Nephron (organoid): ENCODE data around the gene TBCD.
"Not testable (repeated sequence)": the region's sequence is repeated elsewhere in the genome, so short reads cannot be mapped to it uniquely, and the experiment has no call there.

Source experiments
- H3K27ac Mint-ChIP-seq, 3 experiments: 2 replicates each; pipeline ENCODE4 v1.8.0; 2020; ENCODE audit warnings: mixed read lengths in 3 of 3, mild to moderate bottlenecking in 2 of 3, moderate library complexity in 1 of 3
- H3K27me3 Mint-ChIP-seq: 2 replicates; pipeline ENCODE4 v1.8.0; 2021; ENCODE audit warnings: low read depth, mild to moderate bottlenecking, moderate library complexity, mixed read lengths
- H3K36me3 Mint-ChIP-seq: 2 replicates; pipeline ENCODE4 v1.8.0; 2020; ENCODE audit warnings: low read depth, mixed read lengths
- H3K4me1 Mint-ChIP-seq: 2 replicates; pipeline ENCODE4 v1.8.0; 2020; ENCODE audit warnings: mixed read lengths
- H3K4me3 Mint-ChIP-seq, 3 experiments: 2 replicates each; pipeline ENCODE4 v1.8.0; 2020; ENCODE audit warnings: mild to moderate bottlenecking in 3 of 3, mixed read lengths in 3 of 3, moderate library complexity in 2 of 3
- H3K9me3 Mint-ChIP-seq: 2 replicates; pipeline ENCODE4 v1.8.0; 2020; ENCODE audit warnings: mixed read lengths
- CTCF ChIP-seq, 3 experiments: fragments of 200-600 bp; sonication (generic); IDR thresholded peaks; one replicate each; pipeline ENCODE4 v1.5.0; 2021; ENCODE audit warnings: antibody characterized with exemption in 3 of 3; ENCODE audit not compliant: unreplicated experiment in 3 of 3

TBCD gene

GRCh38 chr17:82950525-82951102 is 198.7 kb downstream of the TBCD start:
- peaks cover 95% of the 10 kb centered on the region for H3K36me3 Mint-ChIP-seq
- no peak overlapping the region for H3K4me3 Mint-ChIP-seq
- H3K9me3 Mint-ChIP-seq = peaks cover 89% of the 10 kb centered on the region
- no peak overlapping the region for H3K27ac Mint-ChIP-seq
- no peaks in the 10 kb centered on the region for H3K4me1 Mint-ChIP-seq
- H3K27me3 Mint-ChIP-seq = no peaks in the 10 kb centered on the region
- TF ChIP-seq CTCF (IDR thresholded peaks at IDR 0.05; ENCODE audit: unreplicated experiment in 3 of 3) = no peak

- H3K4me3 Mint-ChIP-seq = no peak overlapping the region
Measured at GRCh38 chr17:82952019-82952418, 200.2 kb downstream of the TBCD start.

GRCh38 chr17:82955106-82955505 is 203.2 kb downstream of the TBCD start:
- not testable (repeated sequence) for H3K4me1 Mint-ChIP-seq, H3K4me3 Mint-ChIP-seq, H3K27me3 Mint-ChIP-seq, H3K27ac Mint-ChIP-seq
- H3K36me3 Mint-ChIP-seq = peaks cover 72% of the 10 kb centered on the region
- peaks cover 53% of the 10 kb centered on the region for H3K9me3 Mint-ChIP-seq

More at GRCh38 chr17:82952019-82952418, 200.2 kb downstream of the TBCD start:
- H3K27me3 Mint-ChIP-seq = no peaks in the 10 kb centered on the region
- no peaks in the 10 kb centered on the region for H3K4me1 Mint-ChIP-seq
- no peak for TF ChIP-seq CTCF (IDR thresholded peaks at IDR 0.05; ENCODE audit: unreplicated experiment in 3 of 3)
- peaks cover 79% of the 10 kb centered on the region for H3K9me3 Mint-ChIP-seq
- no peak overlapping the region for H3K27ac Mint-ChIP-seq
- peaks cover 85% of the 10 kb centered on the region for H3K36me3 Mint-ChIP-seq

- peaks cover 67% of the 10 kb centered on the region for H3K36me3 Mint-ChIP-seq
- H3K4me1 Mint-ChIP-seq, H3K4me3 Mint-ChIP-seq, H3K27me3 Mint-ChIP-seq, H3K27ac Mint-ChIP-seq: not testable (repeated sequence)
- peaks cover 47% of the 10 kb centered on the region for H3K9me3 Mint-ChIP-seq
Measured at GRCh38 chr17:82955627-82956026, 203.8 kb downstream of the TBCD start.

- Mint-ChIP-seq H3K27ac (no peak overlapping the region), H3K9me3 (peaks cover 44% of the 10 kb centered on the region), H3K36me3 (peaks cover 61% of the 10 kb centered on the region), H3K4me3 (no peak overlapping the region), H3K27me3 (no peaks in the 10 kb centered on the region), H3K4me1 (no peaks in the 10 kb centered on the region)
- TF ChIP-seq CTCF (IDR thresholded peaks at IDR 0.05; ENCODE audit: unreplicated experiment in 3 of 3) = no peak
Measured at GRCh38 chr17:82956146-82956725, 204.4 kb downstream of the TBCD start.

GRCh38 chr17:82956726-82957468 is 205.0 kb downstream of the TBCD start:
- Mint-ChIP-seq H3K27me3 (no peaks in the 10 kb centered on the region), H3K27ac (no peak overlapping the region), H3K9me3 (peaks cover 38% of the 10 kb centered on the region), H3K4me3 (no peak overlapping the region), H3K36me3 (peaks cover 54% of the 10 kb centered on the region), H3K4me1 (no peaks in the 10 kb centered on the region)
- TF ChIP-seq CTCF (IDR thresholded peaks at IDR 0.05; ENCODE audit: unreplicated experiment in 3 of 3) = no peak

- Mint-ChIP-seq H3K27me3 (no peaks in the 10 kb centered on the region), H3K36me3 (peaks cover 49% of the 10 kb centered on the region), H3K9me3 (peaks cover 32% of the 10 kb centered on the region), H3K4me1 (no peaks in the 10 kb centered on the region), H3K27ac (no peak overlapping the region), H3K4me3 (no peak overlapping the region)
- no peak for TF ChIP-seq CTCF (IDR thresholded peaks at IDR 0.05; ENCODE audit: unreplicated experiment in 3 of 3)
Measured at GRCh38 chr17:82957469-82957795, 205.6 kb downstream of the TBCD start.
